Measurements from ENCODE around the gene KANK2. TPM values are rescaled to one million over a fixed set of nuclear protein-coding genes. Genes with fewer than 3 reads are reported as not detected.

KANK2 gene
- total RNA-seq, 1 experiment from 2014 or later: 85.8 TPM

GRCh38 chr19:11200931-11201330 lies 3.6 kb upstream of the KANK2 start:
- intact Hi-C loops (cut with micrococcal nuclease; ENCODE audit: unreplicated experiment): loop anchor here (10.0 kb wide), 1 partner anchor 256 kb away; no protein-coding TSS in a partner anchor
- TF ChIP-seq EZH2 (IDR thresholded peaks at IDR 0.05; ENCODE audit: borderline replicate concordance, low read depth, low read length, poor library complexity, severe bottlenecking) (no peak), CTCF (conservative IDR thresholded peaks at IDR 0.05; ENCODE audit: low read depth, low read length) (no peak)
- ChIA-PET POLR2A (ENCODE audit: low non-redundant PET) (no interaction called here), CTCF (no interaction called here)
- no TSS peak for BruUV-seq (replicated peaks)
- no peak overlapping the region for H3K4me3 ChIP-seq (ENCODE audit: low read depth, low read length, poor library complexity, severe bottlenecking)
- H3K36me3 ChIP-seq (ENCODE audit: insufficient read depth, low read length, poor library complexity, severe bottlenecking): no peaks in the 10 kb centered on the region
- peaks cover 26% of the 10 kb centered on the region for H3K4me1 ChIP-seq (ENCODE audit: insufficient read depth, low read length, poor library complexity, severe bottlenecking)
- no peak overlapping the region for H3K27ac ChIP-seq (ENCODE audit: low read depth, low read length, poor library complexity, severe bottlenecking)
- no peaks in the 10 kb centered on the region for H3K27me3 ChIP-seq (replicated peaks; ENCODE audit: insufficient read depth, low read depth, low read length, poor library complexity)
- no peak for DNase-seq (ENCODE audit: low spot score)
- no peaks in the 10 kb centered on the region for H3K9me3 ChIP-seq (ENCODE audit: low read depth, low read length, poor library complexity, severe bottlenecking)

GRCh38 chr19:11200015-11200574 lies 2.8 kb upstream of the KANK2 start:
- Histone ChIP-seq H3K9me3 (ENCODE audit: low read depth, low read length, poor library complexity, severe bottlenecking) (no peaks in the 10 kb centered on the region), H3K27ac (ENCODE audit: low read depth, low read length, poor library complexity, severe bottlenecking) (no peak overlapping the region), H3K4me1 (ENCODE audit: insufficient read depth, low read length, poor library complexity, severe bottlenecking) (peaks cover 33% of the 10 kb centered on the region), H3K36me3 (ENCODE audit: insufficient read depth, low read length, poor library complexity, severe bottlenecking) (no peaks in the 10 kb centered on the region), H3K27me3 (replicated peaks; ENCODE audit: insufficient read depth, low read depth, low read length, poor library complexity) (no peaks in the 10 kb centered on the region), H3K4me3 (ENCODE audit: low read depth, low read length, poor library complexity, severe bottlenecking) (no peak overlapping the region)
- POLR2A ChIA-PET (ENCODE audit: low non-redundant PET): no interaction called here
- TF ChIP-seq EZH2 (IDR thresholded peaks at IDR 0.05; ENCODE audit: borderline replicate concordance, low read depth, low read length, poor library complexity, severe bottlenecking) (no peak), CTCF (conservative IDR thresholded peaks at IDR 0.05; ENCODE audit: low read depth, low read length) (no peak)
- no peak for DNase-seq (ENCODE audit: low spot score)
- CTCF ChIA-PET: interaction anchor here (0.6 kb wide), 1 partner anchor 202 kb away, joined by 4 read pairs; no protein-coding TSS in a partner anchor
- BruUV-seq (replicated peaks): no TSS peak
- intact Hi-C loops (cut with micrococcal nuclease; ENCODE audit: unreplicated experiment): loop anchor here (10.0 kb wide), 1 partner anchor 255 kb away; no protein-coding TSS in a partner anchor

GRCh38 chr19:11199517-11199916 lies 2.2 kb upstream of the KANK2 start:
- BruUV-seq (replicated peaks): no TSS peak
- H3K27me3 ChIP-seq (replicated peaks; ENCODE audit: insufficient read depth, low read depth, low read length, poor library complexity): no peaks in the 10 kb centered on the region
- ChIA-PET CTCF (no interaction called here), POLR2A (ENCODE audit: low non-redundant PET) (no interaction called here)
- no peaks in the 10 kb centered on the region for H3K9me3 ChIP-seq (ENCODE audit: low read depth, low read length, poor library complexity, severe bottlenecking)
- H3K27ac ChIP-seq (ENCODE audit: low read depth, low read length, poor library complexity, severe bottlenecking): no peak overlapping the region
- H3K36me3 ChIP-seq (ENCODE audit: insufficient read depth, low read length, poor library complexity, severe bottlenecking): no peaks in the 10 kb centered on the region
- no peak for TF ChIP-seq EZH2 (IDR thresholded peaks at IDR 0.05; ENCODE audit: borderline replicate concordance, low read depth, low read length, poor library complexity, severe bottlenecking)
- no peak for TF ChIP-seq CTCF (conservative IDR thresholded peaks at IDR 0.05; ENCODE audit: low read depth, low read length)
- H3K4me3 ChIP-seq (ENCODE audit: low read depth, low read length, poor library complexity, severe bottlenecking): no peak overlapping the region
- intact Hi-C loops (cut with micrococcal nuclease; ENCODE audit: unreplicated experiment): no loop called here
- peaks cover 38% of the 10 kb centered on the region for H3K4me1 ChIP-seq (ENCODE audit: insufficient read depth, low read length, poor library complexity, severe bottlenecking)
- no peak for DNase-seq (ENCODE audit: low spot score)

All from A673 (cell line).